D341Med (cell line): ENCODE results near the gene NEDD9.

Experiments
- DNase-seq: peaks from one replicate; pipeline ENCODE4 v3.0.0; 2012; ENCODE audit warnings: low spot score

The NEDD9 gene, protein sequence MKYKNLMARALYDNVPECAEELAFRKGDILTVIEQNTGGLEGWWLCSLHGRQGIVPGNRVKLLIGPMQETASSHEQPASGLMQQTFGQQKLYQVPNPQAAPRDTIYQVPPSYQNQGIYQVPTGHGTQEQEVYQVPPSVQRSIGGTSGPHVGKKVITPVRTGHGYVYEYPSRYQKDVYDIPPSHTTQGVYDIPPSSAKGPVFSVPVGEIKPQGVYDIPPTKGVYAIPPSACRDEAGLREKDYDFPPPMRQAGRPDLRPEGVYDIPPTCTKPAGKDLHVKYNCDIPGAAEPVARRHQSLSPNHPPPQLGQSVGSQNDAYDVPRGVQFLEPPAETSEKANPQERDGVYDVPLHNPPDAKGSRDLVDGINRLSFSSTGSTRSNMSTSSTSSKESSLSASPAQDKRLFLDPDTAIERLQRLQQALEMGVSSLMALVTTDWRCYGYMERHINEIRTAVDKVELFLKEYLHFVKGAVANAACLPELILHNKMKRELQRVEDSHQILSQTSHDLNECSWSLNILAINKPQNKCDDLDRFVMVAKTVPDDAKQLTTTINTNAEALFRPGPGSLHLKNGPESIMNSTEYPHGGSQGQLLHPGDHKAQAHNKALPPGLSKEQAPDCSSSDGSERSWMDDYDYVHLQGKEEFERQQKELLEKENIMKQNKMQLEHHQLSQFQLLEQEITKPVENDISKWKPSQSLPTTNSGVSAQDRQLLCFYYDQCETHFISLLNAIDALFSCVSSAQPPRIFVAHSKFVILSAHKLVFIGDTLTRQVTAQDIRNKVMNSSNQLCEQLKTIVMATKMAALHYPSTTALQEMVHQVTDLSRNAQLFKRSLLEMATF

DNA sequence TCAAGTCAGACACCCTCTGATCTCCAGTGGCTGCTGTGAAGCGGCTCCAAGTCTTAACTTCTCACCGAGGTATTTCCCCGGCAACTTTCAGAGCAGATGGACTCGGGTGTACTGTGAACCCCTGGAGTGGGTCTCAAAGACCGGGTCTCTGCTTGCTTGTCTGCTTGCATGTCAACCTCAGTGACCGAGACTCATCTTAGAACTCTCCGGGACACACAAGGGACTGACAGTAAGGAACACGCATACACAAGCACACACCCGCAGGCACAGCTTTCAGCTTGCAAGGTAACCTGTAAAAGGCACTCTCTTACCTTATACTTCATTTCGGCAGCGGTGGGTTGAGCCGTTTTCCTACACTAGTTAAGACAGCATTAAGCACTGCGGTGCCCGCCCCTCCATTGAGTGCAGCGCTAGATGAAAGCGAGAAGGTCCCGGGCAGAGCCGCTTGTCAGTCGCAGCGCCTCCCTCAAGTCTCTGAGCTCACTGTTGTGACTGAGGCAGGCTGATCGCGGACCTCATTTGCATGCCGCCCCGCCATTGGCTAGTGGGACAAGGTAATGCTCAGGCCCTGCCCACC is at the start of gene NEDD9:
TSS of gene NEDD9 (minus strand) at position 476 of the 577 bp plus-strand sequence. CDS start at position 323, 153 bp downstream.
- DNase-seq: peak; percentile 94

DNA sequence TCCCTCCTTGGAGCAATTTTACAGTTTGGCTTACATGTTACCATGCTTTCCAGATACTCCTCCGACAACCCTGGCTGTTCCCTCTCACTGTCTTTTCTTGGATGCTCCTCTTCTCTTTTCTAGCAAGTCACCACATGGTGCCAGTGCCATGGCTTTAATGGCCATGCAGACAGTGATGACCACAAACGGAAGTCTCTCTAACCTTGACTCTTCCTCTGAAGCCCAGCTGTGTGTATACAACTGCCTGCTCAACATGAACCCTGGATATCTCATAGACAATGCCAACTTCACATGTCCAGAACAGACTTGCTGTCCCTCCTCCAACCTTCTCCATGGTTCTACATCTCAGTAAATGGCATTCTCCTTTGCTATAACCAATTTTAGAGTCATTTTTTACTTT is 49.8 kb upstream of the NEDD9 start:
- no peak for DNase-seq

DNA sequence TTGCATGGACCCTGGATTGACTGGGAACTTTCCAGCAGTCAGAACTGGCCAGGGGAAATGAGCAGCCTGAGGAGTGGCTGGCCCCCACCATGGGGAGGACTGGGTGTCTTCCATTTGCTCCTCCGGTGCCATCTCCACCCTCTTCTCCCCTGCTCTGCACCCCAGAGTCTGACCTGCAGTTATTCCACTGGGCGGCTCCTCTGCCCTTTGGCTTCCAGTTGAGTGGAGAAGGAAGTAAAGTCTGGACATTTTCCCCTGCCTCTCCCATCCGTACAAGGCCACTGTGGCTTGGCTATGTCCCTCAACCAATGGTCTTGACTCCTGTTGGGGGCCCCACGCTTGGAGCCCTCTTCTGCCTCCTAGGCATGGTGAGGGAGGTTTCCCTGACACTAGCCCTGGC is 47.9 kb upstream of the NEDD9 start:
- DNase-seq: no peak

DNA sequence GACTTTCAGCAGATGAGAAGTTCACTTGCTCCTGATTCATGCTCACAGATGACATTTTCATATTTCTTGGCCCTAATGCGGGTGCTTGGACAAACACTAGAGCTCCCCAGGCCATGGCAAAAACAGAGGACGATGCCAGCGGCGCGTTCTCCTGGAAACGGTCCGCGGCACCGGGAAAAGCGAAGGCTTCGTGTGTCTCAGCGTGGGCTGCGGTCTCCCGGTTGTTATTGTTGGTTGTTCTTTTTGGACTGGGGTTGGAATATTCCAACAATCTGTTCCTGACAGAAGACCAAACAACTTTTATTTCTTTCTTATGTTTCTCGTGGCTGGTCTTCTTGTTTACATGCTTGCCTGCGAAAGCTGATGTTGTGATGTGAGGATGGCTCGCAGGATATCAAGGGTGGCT is 46.8 kb upstream of the NEDD9 start:
- no peak for DNase-seq

DNA sequence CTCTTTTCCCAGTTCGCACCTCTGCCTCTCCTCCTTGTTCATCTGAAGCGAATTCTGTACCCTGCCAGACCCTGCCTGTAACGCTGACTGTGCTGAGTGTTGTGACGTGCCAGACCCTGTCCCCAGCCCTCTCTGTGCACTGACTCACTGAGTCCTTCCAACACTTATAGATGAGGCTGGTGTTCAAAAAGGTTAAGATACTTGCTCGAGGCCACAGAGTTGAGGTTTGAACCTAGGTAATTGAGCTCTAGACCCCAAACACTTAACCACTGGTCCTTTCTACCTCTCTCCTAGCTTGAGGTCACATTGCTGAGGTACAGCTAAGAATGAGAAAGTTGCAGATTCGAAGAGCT is 45.7 kb upstream of the NEDD9 start:
- DNase-seq: no peak

DNA sequence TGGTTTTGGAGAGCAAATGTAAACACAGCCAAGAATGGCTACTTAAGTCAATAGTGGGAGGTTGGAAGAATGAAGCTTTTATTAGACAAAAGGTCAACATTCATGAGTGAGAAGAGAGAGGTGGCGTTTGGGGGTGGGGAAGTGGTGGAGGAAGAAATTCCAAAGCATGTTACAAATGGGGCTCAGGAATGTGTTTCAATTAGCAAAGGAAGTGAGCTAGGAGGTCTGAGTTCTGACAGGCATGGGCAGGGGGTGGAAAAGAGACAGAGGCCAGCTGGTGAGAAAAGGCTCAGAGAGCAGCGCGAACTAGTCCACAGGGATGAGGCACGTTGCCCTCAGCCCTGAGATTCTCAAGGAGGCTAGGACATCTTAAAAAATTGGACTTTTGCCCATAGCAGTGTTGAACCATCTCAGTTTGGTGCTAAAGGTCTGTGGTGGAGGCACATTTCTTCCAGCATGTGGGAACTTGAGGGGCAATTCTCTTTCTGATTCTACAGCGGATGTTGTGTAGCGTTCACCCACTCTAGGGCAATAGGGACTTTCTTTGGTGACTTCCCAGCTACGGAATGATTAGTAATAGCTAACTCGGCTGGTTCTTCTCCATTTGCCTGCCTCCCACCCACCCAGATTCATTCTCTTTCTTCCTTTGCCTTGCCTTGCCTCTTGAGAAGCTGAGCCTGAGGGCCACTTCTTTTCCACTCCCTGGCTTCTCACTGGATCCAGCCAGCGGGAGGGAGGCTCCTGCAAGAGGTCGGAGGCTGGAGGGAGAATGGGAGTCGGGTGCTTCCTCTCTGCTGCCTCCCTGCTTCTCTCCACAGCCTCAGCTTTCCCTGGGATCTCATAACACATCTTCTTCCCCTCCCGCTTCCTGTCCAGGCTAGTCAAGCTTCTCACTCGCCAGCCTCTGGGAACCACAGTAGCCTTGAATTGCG is 45.1 kb upstream of the NEDD9 start:
- no peak for DNase-seq

DNA sequence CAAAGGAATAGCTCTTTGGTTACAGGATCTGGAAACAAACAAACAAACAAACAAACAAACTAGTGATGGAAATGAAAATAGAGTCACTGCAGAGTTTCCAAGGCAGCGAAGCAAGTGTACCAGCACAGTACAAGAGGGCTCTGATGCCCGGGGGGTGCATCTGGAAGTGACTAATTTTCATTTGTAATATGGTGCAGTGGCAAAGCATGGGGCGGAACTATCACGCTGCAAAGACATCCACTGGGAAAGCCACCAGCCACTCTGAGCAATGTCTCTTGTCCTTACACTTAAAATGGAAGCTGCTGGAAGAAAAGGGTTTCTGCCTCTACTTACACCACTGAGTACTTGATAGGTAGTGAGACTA is 44.4 kb upstream of the NEDD9 start:
- no peak for DNase-seq

DNA sequence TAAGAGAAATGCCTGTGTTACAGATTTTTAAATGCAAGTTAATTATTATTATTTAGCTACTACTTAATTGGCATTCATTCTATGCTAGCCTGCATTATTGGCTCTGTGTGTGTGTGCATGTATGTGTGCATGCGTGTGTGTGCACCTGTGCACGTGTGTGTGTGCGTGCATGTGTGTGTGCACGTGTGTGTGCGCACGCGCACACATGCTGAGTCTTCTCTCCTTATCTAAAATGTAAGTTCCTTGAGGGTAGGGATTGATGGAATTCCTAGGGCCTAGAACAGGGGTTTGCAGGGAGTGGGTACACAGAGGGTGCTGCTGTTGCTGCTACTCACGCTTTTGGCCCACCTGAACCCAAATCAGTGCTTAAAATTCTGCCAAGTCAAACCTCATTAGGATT is 43.8 kb upstream of the NEDD9 start:
- DNase-seq: no peak

DNA sequence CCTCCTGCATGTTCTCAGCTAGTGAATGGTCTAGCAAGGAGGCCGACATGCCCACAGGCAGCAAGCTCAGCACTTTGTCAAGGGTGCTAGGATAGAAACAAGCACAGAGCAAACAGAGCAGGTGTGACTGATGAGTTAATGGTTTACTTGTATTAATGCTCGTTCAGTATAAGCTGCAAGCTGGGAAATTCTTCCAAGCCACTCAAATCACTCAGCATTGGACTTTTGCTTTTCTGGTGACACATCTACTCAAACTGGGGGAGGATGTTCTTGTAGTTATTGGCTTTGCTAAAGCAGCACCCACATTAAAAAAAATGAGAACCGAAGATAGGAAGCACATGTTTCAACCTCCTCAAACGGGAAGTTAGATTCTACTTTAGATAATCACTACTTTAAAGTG is 43.1 kb upstream of the NEDD9 start:
- DNase-seq: no peak

DNA sequence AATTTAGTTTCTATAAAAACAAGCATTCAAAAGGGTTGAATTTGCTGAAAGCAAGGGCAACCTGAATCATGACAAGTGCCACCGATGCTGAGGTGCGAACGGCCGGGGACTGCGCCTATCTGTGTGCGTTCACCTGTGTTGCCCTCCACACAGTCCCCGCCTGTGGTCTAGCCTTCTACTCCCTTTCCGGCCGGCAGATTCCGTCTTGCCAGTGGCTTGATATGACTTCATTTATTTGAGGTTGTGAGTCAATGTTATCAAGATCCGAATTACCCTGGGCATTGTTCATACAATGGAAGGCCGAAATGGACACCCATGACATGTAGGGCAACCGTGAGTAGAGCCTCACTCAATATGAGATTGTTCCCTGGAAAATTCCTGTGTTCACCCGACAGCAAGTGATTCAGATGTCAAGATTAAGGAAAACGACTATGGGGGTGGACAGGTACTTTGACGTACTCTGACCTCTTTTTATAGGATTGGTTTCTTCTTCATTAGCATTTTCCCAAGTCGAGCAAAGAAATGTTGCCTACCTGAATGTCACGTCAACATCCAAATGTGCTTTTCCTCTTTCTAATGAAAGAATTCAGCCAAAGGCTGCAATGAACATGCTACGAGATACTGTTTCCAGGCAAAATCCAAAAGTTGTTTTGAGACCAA is 41.1 kb upstream of the NEDD9 start:
- no peak for DNase-seq

DNA sequence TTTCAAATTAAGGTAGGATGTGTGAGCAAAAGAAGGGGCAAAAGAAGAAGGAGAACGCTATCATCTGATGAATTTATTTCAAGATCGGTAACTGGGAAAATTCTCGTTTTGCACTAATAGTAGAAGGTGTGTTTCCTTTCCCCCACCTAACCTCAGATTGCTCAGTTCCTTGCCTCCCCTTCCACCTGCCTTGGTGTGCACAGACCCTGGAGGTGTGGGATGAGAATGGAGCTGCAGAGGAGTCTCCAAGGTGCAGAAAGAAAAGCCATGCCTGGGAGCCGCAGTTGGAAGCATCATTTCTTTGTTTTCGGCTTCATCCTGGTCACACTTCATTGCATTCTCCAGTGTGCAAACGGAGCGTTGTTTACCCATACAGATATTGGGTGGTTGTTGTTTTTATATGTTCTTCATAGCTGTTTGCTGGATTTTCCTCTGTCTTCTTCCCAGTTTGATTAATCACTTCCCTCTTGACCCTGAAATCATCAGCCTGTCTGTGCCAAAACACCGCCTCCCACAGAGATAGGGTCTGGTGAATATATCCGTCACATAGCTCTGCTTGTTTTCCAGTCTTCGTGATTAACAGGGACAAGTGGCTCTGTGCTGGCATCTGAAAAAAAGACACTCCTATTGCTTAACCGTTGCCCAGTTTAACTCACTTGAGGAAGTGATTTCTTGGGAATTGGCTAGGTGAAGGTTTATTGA is 40.2 kb upstream of the NEDD9 start:
- DNase-seq: no peak

DNA sequence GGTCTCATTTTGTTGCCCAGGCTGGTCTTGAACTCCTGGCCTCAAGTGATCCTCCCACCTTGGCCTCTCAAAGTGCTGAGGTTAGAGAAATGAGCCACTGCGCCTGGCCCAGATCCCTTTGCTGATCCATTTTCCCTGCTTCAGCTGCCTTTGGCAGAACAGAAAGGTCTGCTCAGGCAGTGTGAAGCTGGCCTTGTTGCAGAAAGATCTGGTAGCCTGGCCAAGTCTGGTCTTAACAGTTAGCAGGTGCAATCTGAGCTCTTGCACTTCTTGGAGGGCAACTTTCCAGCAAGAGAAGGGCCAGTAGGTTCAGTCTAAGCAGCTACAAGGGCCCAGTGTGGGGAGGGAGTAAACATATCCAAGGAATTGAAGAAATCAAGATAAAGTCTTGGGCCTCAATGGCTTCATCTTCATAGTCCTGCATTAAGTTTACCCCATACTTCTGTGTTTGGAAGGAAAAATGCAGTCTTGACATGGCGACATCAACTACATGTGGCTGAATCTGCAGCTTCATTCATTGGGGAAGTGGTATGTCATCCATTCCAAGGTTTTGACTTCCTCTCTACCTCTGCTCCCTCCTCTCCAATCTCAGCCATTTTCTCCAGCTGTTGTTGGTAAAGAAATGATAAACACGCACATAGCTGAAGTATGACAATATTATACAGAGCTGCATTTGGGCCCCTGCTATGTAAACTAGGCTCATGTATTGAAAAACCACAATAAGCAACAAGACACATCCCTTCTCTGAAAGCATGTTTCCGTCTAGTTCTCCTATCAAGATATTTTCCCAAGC is 39.0 kb upstream of the NEDD9 start:
- DNase-seq: no peak

DNA sequence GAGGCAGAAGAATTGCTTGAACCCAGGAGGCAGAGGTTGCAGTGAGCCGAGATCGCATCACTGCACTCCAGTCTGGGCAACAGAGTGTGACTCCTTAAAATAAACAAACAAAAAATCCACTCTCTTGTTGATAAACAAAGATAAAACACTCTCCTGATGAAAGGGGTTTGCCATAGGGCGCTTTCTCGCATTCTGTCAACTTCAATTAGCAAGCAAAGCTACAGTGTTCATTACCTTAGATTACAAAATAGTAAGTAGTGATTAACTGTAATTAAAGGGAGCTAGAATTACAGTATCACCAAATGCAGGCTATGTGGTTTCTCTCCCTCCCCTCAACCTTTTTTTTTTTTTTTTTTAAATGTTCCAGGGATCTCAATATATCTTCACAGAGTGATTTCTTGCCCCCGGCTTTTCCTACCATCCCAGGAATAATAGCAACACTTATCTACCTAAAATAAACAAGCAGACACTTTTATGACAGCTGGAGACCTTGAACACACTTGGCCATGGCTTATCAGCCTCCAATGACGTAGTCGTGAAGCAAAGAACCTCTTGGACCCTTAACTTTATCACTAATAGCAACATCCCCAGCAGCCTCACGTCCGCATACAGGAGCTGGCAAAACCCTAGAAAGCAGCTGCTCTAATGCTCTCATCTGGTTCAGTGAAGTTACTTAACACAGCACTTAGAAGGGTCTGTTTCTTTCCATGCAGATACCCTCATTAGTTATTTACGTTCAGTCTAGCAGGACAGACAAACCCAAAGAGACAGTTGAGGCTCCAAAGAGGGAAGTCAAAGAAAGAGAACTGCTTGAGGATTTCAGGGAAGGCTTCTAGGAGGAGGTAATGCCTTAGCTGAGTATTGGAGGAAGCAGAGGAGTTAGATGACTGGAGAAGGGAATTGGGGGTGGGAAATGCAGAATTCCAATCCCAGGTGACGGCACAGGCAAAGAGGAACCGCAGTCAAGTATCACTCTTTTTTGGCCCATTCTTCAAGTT is 37.9 kb upstream of the NEDD9 start:
- DNase-seq: no peak

DNA sequence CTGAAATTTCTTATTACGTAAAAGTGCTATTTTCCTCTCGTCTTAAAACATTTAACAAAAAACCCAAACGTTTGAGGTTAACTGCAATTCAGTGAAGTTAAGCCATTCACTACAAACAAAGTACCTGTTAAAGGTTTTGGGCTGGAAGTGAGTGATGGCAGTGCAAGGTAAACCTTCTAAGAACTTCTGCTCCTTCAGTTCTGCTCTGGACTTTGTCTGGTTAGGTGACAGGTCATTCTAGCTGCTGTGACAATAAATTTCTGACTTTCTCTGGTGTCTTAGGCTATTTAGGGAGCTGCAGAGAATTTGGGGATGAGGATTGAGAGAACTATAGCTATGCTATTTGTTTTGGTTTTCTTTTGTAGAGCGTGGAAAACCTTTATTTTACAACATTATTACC is 36.5 kb upstream of the NEDD9 start:
- DNase-seq: no peak

DNA sequence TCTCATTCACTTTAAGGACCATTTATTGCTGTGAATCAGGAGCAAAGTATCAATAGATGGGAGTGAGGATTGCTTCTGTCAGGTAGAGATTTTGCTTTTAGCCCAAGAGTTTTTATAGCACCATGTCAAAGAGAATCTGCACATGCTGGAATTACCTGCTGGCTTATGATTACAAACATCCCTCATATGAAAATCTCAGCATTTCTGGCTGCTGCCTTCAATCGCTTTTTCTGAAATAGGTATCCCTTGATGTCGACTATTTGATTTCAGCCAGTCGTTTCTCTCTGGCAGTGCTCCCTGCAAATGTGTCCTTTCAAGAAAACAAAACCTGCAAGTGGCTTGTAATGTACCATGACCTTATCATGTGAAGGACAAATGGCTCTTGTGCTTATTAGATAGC is 34.5 kb upstream of the NEDD9 start:
- DNase-seq: no peak

DNA sequence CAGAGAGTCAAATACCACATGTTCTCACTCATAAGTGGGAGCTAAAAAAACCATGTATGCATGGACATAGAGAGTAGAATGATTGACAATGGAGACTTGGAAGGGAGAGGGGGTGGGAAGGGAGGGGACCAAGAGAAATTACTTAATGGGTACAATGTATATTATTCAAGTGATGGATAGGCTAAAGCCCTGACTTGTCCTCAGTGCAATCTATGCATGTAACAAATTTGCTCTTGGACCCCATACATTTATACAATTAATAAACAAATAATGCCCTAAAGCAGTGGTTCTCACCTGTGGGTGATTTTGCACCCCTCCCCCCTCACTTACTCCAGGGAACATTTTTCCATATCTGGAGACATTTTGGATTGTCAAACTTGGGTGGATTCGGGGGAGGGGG is 33.5 kb upstream of the NEDD9 start:
- DNase-seq: no peak

DNA sequence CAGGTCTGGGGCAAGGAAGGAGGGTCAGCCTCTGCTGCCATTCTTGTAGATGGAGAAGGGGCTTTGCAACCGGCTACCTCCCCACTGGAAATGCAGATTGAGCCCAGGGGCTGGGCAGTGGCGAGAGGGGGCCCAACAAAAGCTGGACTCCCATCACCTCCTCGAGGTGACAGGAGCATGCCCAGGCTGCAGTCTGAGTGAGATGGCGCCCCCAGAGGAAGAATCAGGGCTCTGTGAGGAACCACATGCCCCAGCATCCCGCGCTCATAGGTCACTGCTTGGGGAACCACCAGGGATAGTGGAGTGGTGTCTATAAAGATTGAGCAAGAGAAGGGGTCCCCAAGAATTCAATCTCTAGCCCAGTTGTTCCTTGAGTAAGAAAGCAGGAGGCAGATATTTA is 31.6 kb upstream of the NEDD9 start:
- DNase-seq: no peak

DNA sequence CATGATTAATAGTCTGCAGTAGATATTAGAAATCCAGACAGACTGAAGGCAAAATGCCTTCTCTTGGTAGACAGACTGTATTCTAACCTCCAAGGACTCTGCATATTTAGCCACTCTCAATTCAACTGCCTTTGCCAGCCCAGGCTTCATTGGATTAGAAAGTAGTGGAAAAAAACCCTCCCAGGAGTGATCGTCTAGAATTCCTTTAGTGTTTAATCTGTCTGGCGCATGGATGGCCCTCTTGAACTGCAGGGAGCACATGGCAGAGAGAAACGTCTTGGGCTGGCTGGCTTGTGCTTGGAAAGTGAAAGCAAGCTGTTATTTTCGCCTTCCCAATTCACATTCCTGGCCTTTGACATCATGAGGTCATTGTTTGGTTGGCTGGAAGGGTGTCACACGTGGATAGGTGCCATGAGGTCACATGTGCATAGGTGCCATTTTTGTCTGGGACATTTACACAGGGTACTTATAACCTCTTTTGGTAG is 30.9 kb upstream of the NEDD9 start:
- no peak for DNase-seq

DNA sequence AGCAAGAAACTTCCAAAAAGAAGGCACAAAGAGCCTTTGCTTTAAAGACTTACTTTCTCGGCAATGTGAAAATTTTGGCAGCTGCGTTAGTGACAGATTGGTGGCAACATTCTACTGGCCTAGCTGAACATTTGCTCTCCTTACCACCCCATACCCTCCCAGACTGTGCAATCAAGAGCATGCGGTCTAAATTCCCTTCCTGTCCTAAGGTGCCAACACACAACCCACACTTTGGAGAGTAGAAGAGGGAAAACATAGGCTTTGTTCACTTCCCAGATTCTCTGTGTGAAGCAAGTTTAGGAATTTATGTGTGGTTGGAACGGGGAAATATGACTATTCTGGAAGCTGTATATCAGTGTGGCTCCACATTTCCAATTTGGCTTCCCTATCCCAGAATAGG is 29.8 kb upstream of the NEDD9 start:
- DNase-seq: no peak
